ENCODE data around the gene ADGRA1.

Gene ADGRA1

DNA sequence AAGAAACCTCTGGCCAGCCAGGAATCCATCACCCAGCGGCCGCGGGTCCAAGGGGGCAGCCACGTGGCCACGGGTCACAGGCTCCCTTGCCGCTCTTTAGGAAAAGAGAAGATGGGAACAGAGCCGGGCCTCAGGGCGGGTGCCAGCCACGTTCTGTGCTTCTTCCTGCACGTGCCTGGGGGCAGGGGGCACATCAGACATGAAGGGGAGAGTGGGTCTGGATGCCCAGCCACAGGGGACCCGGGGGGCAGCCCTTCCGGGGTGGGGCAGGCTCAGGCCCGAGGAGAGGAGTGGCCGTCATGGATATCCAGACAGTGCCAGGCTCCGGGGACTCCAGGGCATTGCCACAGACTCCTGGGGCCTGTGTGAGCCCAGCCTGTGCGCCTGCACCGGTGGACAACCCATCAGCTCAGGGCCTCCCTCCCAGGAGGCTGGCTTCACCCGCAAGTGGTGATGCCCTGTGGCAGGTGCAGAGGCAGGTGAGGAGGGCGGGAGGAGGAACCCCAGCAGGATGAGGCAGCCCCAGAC is 31.0 kb upstream of the ADGRA1 start:
- DNase-seq, result no peak

DNA sequence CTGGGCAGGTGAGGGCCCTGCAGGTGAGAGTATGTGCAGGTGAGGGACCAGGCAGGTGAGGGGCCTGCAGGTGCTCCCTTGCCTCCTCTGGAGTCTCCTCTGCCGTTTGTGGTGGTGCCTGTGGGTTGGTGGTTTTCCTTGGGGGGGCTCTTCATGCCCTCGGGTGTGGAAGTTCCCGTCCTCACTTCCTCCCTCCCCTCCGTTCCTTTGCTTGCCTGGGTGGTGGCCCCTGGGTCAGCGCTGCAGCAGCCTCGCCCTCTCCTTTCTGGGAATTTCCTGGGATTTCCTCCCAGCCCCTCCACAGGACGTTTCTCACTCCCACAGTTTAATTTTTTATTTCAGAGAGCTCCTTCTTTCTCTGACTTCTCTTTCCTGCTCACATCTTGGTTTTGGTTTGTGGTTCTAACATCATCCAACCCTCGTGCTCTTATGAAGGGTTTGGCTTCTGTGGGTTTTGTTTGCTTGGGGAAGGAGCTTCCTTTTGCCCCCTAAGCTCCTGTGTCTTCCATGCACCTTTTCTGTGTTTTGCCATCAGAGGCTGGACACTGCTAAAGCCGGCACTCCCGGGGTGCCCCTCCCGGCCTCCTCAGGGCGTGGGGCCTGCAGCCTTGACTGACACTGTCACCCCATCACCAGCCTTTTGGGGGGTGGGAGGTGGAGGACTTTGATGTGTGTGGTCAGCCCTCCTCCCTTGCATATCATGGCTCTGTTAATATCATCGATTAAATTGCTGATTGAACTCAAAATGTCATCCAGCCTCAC is 29.2 kb upstream of the ADGRA1 start:
- DNase-seq, result no peak

DNA sequence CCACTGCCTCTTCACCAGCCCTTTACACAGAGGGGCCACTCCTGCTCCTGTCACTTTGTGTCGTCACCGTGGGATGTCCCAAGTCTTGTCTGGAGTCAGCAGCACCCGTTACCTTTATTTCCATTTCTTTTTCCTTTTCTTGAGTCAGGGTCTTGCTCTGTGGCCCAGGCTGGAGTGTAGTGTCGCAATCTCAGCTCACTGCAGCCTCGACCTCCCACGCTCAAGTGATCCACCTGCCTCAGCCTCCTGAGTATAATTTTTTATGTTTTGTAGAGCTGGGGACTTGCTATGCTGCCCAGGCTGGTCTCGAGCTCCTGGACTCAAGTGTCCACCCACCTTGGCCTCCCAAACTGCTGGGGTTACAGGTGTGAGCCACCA is 28.6 kb upstream of the ADGRA1 start:
- DNase-seq, result no peak

DNA sequence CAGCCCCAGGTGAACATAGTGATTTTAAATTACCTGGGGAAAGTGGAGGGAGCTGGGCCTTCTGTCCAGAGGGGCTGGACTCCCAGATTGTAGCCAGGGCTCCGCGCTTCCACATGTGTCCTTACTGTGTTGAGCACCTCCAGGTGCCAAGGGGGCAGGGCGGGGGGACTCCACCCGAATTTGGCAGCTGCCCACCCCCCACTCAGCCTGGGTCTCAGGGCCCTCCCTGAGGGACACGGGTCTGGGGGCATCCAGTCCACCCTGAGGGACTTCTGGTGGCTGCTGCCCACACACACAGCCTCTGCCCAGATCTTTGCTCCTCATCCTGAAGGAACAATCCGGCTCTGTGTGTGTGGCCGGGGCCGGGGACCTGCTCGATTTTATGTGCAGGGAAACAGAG is 28.2 kb upstream of the ADGRA1 start:
- no peak for DNase-seq

DNA sequence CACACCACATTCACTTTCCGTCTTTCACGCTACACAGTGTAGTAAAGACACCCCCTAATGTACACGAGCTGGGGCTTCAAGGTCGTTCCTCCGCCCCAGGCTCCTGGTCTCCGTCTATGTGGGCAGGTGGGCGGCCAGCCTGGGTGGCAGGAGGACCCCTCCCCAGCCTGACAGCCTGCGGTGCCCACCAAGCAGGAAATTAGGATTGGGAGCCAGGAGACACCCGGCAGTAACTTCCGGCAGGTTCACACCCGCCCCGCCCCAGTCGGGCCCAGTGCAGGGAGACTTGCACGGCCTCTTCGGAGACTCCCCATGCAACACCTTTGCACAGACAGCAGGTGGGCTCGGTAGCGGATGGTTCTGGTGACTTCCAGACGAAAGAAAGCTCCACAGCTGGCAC is 27.7 kb upstream of the ADGRA1 start:
- no peak for DNase-seq

DNA sequence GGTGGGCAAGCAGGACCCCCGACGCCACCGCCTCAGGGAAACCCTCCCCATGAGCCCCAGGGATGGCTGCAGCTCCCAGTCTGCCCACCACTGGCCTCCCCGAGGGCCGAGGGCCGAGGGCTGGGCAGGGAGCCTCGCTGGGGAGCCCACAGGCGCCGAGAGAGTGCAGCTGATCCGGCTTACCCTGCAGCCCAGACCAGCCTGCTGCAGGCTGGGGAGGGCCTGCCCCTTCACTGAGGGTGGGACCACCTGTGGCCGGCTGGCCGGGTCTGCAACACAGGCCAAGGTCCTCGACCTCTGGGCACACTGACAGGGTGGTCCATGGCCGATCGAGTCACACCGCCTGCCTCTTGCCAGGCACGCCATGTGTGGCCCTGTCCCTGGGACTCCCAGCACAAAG is 27.3 kb upstream of the ADGRA1 start:
- DNase-seq, result no peak

DNA sequence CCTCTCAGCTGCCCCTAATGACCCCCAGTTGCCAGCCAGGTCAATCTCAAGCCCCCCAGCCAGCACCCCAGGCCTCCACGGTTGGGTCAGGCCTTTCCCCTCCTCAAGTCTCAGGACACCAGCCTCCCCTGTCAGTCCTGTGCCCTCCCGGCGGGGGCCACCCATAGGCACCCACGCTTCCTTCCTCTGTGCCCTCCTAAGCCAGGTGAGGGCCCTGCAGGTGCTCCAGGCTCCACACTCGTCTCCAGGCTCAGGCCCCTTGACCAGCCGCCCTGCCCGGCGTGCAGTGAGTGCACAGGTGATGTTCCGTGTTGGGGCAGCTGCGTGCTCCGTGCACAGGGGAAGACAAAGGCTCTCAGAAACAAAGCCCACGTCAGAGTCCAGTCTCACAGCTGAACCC is 26.8 kb upstream of the ADGRA1 start:
- no peak for DNase-seq

DNA sequence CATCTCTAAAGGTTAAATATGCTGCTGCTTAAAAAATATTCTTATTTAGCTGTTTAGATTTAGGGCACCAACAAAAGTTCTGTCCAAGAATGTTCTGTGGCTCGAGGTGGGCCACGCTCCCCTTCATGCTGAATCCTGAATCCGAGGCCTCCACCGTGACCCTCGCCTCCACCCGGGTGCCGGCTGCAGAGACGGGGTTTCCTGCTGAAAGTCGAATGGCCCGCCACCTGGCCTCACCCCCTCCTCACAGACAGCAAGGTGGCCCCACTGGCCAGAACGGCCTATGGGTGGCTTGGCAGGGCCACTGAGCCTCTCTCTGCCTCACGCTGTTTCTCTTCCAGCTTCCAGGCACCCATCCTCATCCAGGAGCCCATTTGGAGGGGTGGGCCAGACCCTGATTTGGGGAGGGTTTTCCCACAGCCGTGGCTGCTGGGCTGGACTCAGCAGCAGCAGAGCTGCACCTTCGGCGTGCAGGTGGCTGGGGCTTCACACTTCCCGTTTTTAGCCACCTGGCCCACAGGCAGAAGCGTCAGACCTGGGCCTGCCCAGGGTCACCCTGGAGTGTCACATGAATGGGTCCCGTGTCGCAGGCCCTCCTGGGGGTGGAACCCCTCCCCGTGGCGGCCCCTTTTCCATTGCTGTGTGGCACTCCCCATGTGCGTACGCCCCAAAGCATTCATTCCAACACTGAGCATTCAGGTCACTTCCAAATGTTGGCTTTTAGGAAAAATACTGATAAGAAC is 26.3 kb upstream of the ADGRA1 start:
- DNase-seq, result no peak

DNA sequence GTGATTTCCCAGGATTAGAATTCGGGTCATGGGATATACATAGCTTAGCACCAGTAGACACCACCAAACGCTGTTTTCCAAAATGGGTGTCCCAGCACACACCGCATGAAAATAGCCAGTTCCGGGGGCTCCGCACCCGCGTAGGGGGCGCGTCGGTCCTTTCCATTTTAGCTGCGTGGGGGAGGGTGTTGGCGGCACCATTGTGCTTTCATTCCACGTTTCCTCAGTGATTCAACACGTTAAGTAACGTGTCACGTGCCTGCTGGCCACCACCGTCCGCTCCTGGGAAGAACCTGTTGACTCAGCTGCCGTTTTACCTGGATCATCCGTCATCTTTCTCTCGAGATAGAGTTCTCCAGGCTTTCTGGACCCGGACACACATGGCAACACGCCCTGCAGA is 25.6 kb upstream of the ADGRA1 start:
- DNase-seq, result no peak

DNA sequence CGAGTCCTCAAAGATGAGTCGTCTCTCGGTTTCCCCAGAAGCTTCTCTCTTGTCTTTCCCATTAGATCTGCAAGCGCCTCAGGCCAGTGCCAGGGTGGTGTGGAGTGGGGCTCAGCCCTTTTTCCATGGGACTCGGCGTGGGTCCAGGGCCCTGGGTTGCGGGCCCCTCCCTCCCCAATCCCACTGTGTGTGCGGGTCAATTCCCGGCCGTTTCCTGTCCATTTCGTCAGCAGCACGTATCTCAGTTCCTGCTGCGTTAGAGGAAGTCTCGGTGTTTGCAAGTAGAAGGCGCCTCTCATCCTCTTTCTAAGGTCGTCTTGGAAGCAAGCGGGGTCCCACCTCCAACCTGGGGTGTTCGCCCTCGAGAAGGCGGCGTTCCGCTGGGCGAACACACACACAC is 25.1 kb upstream of the ADGRA1 start:
- no peak for DNase-seq

DNA sequence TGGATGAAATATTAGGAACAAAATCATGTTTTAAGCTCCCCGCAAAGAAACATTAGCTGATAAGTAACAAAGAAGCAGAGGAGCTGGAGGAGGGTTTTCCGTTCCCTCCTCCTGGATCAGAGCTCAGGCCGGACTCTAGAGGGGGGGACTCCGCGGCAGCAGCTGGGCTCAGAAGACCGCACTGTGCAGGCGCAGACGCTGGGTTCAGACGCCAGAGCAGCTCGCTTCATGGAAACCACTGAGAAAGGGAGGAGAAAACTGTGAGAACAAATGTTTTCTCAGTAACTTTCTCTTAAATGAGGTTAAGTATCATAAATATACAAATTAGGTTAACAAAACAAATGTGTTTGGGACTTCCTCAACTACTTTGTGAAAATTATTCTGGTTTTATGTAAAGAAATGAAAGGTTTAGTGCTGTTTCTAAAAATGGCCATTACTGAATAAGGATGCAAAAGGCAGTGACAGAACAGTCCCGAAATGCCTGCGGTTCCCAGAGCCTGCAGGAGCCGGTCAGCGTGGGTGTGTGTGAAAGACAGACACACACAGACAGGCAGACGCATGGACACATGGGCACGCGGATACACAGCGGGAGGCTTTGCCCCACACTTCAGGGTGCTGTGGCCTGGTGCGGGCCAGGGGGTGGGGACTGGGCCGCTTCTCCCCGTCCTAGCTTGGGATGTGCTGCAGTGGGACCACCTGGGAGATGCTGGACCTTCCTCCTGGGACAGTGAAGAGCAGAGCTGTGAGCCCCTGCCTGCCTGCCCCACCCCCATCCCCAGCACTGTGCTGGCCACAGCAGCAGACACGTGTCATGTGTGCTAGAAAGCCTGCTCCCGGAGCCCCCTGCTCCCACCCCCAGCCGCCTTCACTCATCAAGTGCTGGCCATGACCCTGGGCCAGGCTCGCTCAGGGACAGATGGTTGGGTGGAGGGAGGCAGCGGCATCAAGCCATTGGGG is 20.3 kb upstream of the ADGRA1 start:
- no peak for DNase-seq

DNA sequence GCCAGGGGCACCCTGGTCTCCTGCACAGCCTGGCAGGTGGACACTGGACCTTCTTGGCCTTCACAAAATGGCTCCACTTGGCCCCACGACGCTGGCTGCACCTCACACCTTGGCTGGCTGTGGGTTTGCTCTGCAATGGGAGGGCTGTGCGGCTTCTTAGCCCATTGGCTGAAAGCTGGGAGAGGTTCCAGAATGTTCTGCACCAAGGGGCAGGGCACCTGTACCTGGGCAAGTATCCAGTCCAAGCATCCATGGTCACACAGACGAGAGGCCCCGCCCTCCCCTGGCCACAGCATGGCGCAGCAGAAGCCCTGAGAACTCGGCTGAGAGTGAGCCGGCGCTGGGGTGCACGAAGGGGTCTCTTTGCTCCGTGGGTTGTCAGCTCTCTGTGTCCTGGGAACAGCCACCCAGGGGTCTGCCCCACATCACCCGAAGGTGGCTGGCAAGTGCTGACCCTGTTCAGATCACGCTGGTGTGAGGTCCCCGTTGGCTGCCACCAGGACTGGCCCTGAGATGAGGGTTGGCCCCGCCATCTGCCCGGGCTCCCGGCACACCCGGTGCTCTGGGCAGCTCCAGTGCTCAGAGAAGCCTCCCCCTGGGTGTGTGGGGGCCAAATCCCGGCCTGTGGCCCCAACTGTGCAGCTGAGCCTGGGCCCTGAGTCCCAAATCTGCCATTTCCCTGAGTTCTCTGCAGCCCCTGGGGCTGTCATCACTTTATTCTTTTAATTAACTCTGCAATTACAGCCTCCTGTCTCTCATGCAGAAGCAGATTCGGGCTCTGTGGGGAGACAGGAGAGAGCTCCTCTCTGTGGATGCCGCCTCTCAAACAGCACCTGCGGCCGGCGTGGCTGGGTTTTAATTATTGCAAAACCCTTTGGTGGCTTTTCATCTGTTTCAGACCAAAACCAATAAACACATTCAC is 19.4 kb upstream of the ADGRA1 start:
- no peak for DNase-seq

DNA sequence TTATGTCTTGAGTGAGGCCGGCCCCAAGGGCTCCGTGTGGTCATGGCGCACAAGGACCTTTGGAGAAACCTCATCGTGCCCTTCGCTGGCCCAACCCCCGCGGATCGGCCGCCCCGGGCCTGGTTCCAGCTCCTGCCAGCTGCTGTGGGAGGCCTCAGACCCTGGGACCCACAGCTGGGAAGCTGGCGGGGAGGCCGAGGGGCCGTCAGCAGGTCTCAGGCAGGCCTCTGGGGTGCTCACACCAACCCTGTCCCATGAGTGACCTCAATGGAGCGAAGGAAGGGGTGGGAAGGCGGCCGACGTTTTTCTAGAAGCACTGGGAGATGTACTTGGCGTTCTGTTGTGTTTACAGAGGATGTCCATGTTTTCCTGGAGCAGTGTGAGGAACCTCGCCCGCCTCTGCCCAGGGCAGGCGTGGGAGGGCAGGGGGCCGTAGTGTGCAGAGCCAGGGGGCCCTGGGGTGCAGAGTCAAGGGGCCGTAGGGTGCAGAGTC is 18.6 kb upstream of the ADGRA1 start:
- DNase-seq, result no peak

DNA sequence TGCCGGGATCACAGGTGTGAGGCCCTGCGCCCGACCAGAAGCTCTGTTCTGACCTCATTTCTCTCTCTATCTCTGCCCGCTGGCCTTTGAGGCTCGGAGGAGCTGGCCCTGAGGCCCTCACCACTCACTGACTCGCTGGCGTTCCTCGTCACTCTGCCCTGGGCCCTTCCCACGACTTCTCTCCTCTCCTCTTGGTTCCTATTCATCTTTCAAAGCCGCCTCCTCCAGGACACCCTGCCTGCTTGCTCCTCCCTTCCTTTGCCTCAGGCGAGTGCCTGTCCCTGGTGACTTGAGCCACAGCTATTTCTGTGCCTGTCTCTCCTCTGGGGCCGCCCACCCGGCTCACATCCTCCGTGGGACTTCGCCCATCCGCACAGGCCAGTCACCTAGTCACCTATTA is 17.3 kb upstream of the ADGRA1 start:
- no peak for DNase-seq

DNA sequence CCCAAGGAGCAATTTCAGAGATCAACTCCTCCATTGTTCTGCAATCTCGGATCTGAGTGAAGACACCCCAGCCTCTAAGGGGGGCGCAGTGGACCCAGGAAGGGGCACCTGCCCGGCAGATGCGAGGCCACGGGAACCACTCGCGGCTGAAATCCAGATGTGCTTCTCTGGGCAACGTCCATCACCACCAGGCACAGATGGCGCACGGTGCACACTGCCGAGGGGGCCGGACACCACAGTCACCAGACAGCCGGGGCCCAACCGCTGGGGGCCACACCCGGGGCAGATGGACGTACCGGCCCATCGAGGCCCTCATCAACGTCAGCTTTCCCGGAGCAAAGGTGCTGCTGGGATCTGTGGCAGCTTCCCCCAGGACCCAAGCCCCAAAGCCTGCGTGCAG is 16.9 kb upstream of the ADGRA1 start:
- no peak for DNase-seq

DNA sequence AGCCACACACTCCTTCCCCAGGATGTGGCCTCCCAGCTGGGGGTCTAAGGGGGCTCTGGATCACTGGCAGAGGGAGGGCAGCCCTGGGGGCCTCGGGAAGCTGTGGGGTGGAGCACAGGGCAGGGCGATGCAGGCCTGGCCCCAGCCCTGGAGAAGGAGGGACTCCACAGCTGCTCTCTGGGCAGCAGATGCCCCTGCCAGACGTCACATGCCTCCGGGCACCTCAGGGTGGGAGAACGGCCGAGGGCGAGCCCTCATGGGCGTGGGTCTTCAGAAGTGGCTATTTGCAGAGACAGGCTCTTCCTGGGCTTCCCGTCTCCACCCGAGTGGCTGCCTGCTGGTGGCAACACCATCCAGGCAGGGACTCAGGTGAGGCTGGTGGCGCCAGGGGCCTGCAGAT is 16.0 kb upstream of the ADGRA1 start:
- no peak for DNase-seq

DNA sequence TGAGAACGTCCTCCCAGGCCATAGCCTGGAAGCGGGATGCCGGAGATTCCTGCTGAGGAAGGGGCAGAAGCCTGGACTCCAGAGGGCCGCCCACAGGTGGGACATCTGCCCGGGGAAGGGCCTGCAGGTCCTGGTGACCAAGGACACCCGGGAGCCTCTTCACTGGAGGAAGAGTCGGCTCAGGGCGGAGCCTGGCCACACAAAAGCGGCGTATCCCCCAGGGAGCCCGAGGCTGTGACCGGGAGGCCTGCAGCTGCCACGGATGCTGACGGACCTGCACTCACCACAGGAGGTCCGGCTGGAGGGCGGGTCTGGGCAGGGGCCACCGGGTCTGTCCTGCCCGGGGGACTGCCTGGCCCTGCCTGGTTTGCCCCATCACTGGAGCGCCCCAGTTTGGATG is 15.5 kb upstream of the ADGRA1 start:
- DNase-seq, result no peak

DNA sequence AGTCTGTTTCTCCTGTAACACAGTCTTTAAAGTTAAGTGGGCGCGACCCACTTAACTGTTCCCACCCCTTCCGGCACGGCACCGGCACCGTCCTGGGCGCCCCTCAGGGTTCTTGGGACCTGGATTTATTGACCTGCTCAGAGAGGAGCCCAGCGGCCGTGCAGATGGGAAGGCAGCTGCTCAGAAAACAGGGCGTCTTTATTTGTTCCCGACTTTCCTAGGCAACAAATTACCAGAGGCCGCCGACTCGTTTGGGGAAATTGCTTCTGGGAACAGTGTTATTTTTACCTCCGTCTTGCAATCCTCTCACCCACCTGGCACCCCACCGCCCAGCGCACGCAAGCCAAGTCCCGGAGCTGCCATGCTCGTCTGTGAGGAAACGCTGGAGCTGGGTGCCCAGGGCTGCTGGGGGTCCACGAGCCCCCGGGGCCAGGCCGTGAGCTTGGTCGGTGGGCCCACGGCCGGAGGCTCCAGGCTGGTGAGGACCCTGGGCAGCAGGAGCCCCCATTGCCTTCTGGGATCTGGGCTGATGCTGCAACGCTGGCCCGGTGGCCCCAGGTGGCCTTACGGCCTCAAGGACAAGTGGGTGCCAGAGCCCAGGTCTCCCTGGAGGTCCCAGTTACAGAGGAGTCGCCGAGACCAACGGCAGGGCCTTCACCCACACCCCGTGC is 14.9 kb upstream of the ADGRA1 start:
- no peak for DNase-seq

DNA sequence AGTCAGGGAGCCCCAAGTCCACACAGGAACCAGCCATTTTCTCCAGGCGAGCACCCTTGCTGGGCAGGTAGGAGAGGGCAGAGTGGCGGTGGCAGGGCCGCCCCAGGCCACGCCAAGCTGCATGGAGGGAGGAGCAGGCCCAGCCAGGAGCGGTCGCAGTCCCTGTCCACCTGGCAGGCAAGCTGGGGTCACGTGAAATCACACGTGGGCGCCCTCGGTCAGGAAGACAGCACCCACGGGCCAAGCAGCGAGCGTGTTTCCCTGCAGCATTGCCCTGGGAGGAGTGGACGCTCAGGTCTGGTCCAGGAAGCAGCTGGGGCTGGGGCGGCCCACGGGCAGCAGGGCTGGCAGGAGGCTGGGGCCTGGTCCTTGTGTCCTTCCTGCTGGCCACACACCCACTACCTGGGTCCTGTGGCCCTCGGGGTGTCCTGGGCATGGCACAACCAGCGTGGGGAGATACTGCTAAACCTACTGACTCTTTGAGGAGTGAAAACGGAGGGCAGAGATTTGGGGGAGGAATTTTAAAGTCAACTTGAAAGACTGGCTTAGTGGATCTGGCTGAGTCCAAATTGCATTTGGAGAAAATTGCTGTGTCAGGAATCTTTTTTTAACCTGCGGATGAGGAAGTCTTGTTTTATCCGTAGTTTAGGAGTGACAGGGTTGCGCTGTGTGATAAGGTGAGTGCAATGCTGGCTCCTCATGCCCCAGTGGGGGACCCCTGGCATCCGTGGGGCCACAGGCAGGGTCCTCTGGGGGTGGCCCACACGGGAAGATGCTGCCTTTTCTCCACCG is 12.2 kb upstream of the ADGRA1 start:
- no peak for DNase-seq

DNA sequence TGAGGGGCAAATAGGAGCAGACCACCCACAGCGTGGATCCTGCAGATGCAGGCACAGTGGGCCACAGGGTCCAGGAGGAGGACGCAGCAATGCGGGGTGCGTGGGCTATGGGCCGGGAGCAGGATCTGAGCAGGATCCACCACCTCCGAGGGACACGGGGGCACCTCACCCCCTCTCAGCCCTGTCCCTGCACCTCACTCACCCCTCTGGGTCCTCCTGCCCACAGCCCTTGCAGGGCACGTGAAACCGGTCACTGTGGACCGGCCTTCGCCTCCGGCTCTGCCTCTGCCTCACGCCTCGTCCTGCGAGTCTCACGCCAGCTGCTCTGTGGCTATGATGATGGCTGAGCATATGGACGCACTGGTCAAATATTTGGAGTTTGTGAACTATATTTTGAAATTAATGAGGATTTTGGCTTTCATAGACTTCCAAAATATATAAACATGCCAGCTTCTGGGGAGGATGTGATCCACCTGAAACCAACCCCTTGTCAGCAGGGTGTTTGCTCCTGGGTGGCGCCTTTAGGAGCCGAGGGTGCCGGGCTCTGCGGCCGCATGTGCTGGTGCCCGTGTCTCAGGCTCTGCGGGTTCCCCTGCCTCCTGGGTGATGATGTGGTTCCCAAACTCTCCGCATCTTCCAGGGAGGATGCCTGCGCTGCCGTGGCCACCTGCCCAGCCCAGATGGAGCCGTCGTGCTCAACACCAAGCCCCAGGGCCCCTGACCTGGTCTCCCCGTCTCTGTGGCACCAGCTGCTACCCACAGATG is 11.3 kb upstream of the ADGRA1 start:
- DNase-seq, result no peak

Measured in NCI-H1417 treated with DMSO at 0.1 percent for 48 hours (cell line).